ENCODE measurements around the gene EPC1.
"Not testable (repeated sequence)": the region's sequence is repeated elsewhere in the genome, so short reads cannot be mapped to it uniquely, and the experiment has no call there.

Gene EPC1

GRCh38 chr10:32225976-32226375 is 121.0 kb downstream of the EPC1 start:
- no peak for FAIRE-seq

- FAIRE-seq = not testable (repeated sequence)
Measured at GRCh38 chr10:32222376-32222775, 124.6 kb downstream of the EPC1 start.

GRCh38 chr10:32219156-32219555 is 127.8 kb downstream of the EPC1 start:
- FAIRE-seq = not testable (repeated sequence)

- FAIRE-seq = not testable (repeated sequence)
Measured at GRCh38 chr10:32218206-32219044, 128.5 kb downstream of the EPC1 start.
